ENCODE measurements around the gene MAML3.

The MAML3 gene

GRCh38 chr4:139957986-139958738 is 195.8 kb downstream of the MAML3 start:
- TF ChIP-seq FOXP2 (optimal IDR thresholded peaks at IDR 0.05; ENCODE audit: borderline replicate concordance, extremely low read depth, extremely low read length, insufficient read depth) = no peak
- no peak for TF ChIP-seq POLR2AphosphoS5 (IDR thresholded peaks at IDR 0.05; ENCODE audit: low read depth, low read length)
- TF ChIP-seq TAF1 (IDR thresholded peaks at IDR 0.05; ENCODE audit: borderline replicate concordance, insufficient read depth, low read length) = no peak

- TF ChIP-seq TAF1 (IDR thresholded peaks at IDR 0.05; ENCODE audit: borderline replicate concordance, insufficient read depth, low read length) = no peak
- no peak for TF ChIP-seq FOXP2 (optimal IDR thresholded peaks at IDR 0.05; ENCODE audit: borderline replicate concordance, extremely low read depth, extremely low read length, insufficient read depth)
- TF ChIP-seq POLR2AphosphoS5 (IDR thresholded peaks at IDR 0.05; ENCODE audit: low read depth, low read length) = no peak
- TF ChIP-seq REST (IDR thresholded peaks at IDR 0.05; ENCODE audit: insufficient read depth in 1 of 2, low read depth in 2 of 2, low read length in 2 of 2) = no peak
- no peak for TF ChIP-seq SIN3A (IDR thresholded peaks at IDR 0.05; ENCODE audit: borderline replicate concordance, insufficient read depth, low read length)
These were observed 196.9 kb downstream of the MAML3 start for GRCh38 chr4:139957065-139957464.

DNA sequence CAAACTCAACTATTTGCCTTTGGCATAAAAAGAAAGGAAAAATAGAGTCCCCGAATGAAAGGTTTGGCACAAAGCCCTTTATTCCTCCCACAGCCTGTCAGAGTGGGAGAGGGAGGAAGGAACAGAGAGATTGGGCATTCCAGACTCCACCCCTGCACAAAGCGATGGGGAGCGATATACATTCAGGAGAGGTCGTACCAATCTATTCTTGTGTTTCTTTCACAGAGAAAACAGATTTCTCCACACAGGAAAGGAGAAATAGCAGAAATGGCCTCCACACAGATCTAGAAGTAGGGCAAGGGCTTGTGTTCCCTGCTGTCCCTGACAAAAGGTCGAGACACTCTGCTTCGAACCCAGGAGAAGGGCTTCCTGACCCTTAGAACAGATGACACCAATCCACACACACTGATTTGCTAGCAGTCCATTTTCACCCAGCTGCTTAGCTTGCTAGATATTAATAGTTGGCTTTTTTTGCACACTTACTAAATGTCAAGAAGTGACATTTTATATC is 197.4 kb downstream of the MAML3 start:
- TF ChIP-seq POLR2AphosphoS5 (IDR thresholded peaks at IDR 0.05; ENCODE audit: low read depth, low read length) (no peak), REST (IDR thresholded peaks at IDR 0.05; ENCODE audit: insufficient read depth in 1 of 2, low read depth in 2 of 2, low read length in 2 of 2) (no peak)

DNA sequence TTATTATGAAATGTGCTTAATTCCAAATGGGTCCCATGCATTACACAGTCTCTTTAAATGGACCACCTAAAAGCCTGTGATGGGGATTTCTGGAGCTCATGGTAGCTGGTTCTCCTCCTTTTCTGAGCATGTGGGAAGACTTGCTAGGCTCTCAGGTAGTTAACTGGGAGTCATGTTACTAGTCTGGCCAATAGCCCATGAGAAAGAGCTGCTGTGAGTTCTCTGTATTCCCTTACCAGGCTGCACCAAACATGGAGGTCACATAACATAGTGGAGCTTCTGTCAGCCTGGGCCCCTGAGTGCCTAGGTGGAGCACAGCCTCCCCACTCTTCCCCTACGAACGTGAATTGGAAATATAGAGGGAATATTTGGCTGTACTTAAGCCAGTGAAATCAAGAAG is 198.4 kb downstream of the MAML3 start:
- no peak for TF ChIP-seq FOXP2 (optimal IDR thresholded peaks at IDR 0.05; ENCODE audit: borderline replicate concordance, extremely low read depth, extremely low read length, insufficient read depth)
- no peak for TF ChIP-seq POLR2AphosphoS5 (IDR thresholded peaks at IDR 0.05; ENCODE audit: low read depth, low read length)
- TF ChIP-seq SIN3A (IDR thresholded peaks at IDR 0.05; ENCODE audit: borderline replicate concordance, insufficient read depth, low read length) = no peak
- no peak for TF ChIP-seq TAF1 (IDR thresholded peaks at IDR 0.05; ENCODE audit: borderline replicate concordance, insufficient read depth, low read length)
- no peak for TF ChIP-seq REST (IDR thresholded peaks at IDR 0.05; ENCODE audit: insufficient read depth in 1 of 2, low read depth in 2 of 2, low read length in 2 of 2)

DNA sequence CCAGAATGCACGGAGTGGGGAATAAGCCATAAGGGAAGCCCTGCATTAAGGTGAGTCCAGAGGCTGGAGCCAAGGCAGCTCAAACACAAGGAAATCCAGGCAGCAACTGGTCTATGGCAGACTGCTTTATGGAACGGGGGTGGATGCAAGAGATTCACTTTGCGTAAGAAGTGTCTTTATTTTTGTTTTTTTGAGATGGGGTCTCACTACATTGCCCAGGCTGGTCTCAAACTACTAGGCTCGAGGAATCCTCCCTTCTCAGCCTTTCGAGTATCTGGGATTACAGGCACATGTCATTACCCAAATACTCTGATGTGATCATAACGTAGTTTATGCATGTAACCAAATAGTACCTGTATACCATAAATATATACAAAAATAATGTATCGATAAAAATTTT is 199.5 kb downstream of the MAML3 start:
- no peak for TF ChIP-seq TAF1 (IDR thresholded peaks at IDR 0.05; ENCODE audit: borderline replicate concordance, insufficient read depth, low read length)

- TF ChIP-seq TAF1 (IDR thresholded peaks at IDR 0.05; ENCODE audit: borderline replicate concordance, insufficient read depth, low read length) = no peak
- no peak for TF ChIP-seq REST (IDR thresholded peaks at IDR 0.05; ENCODE audit: insufficient read depth in 1 of 2, low read depth in 2 of 2, low read length in 2 of 2)
- TF ChIP-seq POLR2AphosphoS5 (IDR thresholded peaks at IDR 0.05; ENCODE audit: low read depth, low read length) = no peak
- TF ChIP-seq FOXP2 (optimal IDR thresholded peaks at IDR 0.05; ENCODE audit: borderline replicate concordance, extremely low read depth, extremely low read length, insufficient read depth) = no peak
- no peak for TF ChIP-seq SIN3A (IDR thresholded peaks at IDR 0.05; ENCODE audit: borderline replicate concordance, insufficient read depth, low read length)
These were observed 203.0 kb downstream of the MAML3 start for GRCh38 chr4:139951021-139951420.
